PC-9 (cell line): Measurements from ENCODE around the gene LIPC. TPM values are rescaled to one million over a fixed set of nuclear protein-coding genes. Genes with fewer than 3 reads are reported as not detected.

Experiments used
- BruUV-seq: library from RNA; stranded (reverse); fragments of 400-500 nt; replicated peaks from 2 replicates; lab custom pipeline; 2021; lab: Mats Ljungman, UMichigan
- CTCF ChIA-PET: fragments of 300-600 bp; sonication (Branson Sonifier 250); formaldehyde crosslinking; loops from one replicate; lab custom pipeline; 2022; ENCODE audit warnings: antibody characterized with exemption; lab: Charles Lee
- POLR2A ChIA-PET: fragments of 300-600 bp; sonication (Branson Sonifier 250); formaldehyde crosslinking; loops from one replicate; lab custom pipeline; 2022; ENCODE audit warnings: antibody characterized with exemption; ENCODE audit not compliant: unreplicated experiment; lab: Charles Lee
- DNase-seq, 2 experiments: peaks; one replicate each; pipeline versions ENCODE4 v3.0.0 to v3.0.0-alpha.2; 2015 to 2022; ENCODE audit warnings: mixed read lengths in 1 of 2
- H2AFZ ChIP-seq: fragments of 200-600 bp; sonication (generic); 2 replicates; pipeline ENCODE4 v1.8.1; 2017; ENCODE audit warnings: antibody characterized with exemption
- H3F3A ChIP-seq: fragments of 200-600 bp; sonication (generic); 2 replicates; pipeline ENCODE4 v1.8.1; 2017; ENCODE audit warnings: antibody characterized with exemption, mild to moderate bottlenecking, low read depth; ENCODE audit not compliant: insufficient read depth
- H3K27ac ChIP-seq: fragments of 200-600 bp; sonication (generic); 2 replicates; pipeline ENCODE4 v1.6.1; 2016; ENCODE audit warnings: mixed run types
- H3K27me3 ChIP-seq: fragments of 200-600 bp; sonication (generic); 2 replicates; pipeline ENCODE4 v1.6.1; 2016; ENCODE audit warnings: low read depth, mixed run types; ENCODE audit not compliant: insufficient read depth
- H3K36me3 ChIP-seq: fragments of 200-600 bp; sonication (generic); 2 replicates; pipeline ENCODE4 v1.6.1; 2016; ENCODE audit warnings: low read depth, mixed run types
- H3K4me1 ChIP-seq: fragments of 200-600 bp; sonication (generic); replicated peaks from 2 replicates; pipeline ENCODE4 v1.6.1; 2016; ENCODE audit warnings: mixed run types; ENCODE audit not compliant: insufficient read depth
- H3K4me2 ChIP-seq: fragments of 200-600 bp; sonication (generic); 2 replicates; pipeline ENCODE4 v1.6.1; 2017; ENCODE audit warnings: mixed run types
- H3K4me3 ChIP-seq: fragments of 200-600 bp; sonication (generic); 2 replicates; pipeline ENCODE4 v1.6.1; 2016; ENCODE audit warnings: mixed run types
- H3K79me2 ChIP-seq: fragments of 200-600 bp; sonication (generic); 2 replicates; pipeline ENCODE4 v1.6.1; 2017; ENCODE audit warnings: low read depth, mixed run types
- H3K9me2 ChIP-seq: fragments of 200-600 bp; sonication (generic); 2 replicates; pipeline ENCODE4 v1.8.1; 2017; ENCODE audit warnings: mild to moderate bottlenecking; ENCODE audit not compliant: insufficient read depth
- H3K9me3 ChIP-seq: fragments of 200-600 bp; sonication (generic); 2 replicates; pipeline ENCODE4 v1.8.1; 2016; ENCODE audit warnings: low read depth; ENCODE audit not compliant: insufficient read depth
- H4K20me1 ChIP-seq: fragments of 200-600 bp; sonication (generic); 2 replicates; pipeline ENCODE4 v1.8.1; 2017; ENCODE audit not compliant: insufficient read depth
- CTCF ChIP-seq: fragments of 200-600 bp; sonication (generic); conservative IDR thresholded peaks from 2 replicates; pipeline ENCODE4 v1.6.1; 2017; ENCODE audit warnings: mixed run types, antibody characterized with exemption, mild to moderate bottlenecking, moderate library complexity
- EZH2 ChIP-seq: fragments of 200-600 bp; sonication (generic); IDR thresholded peaks from 2 replicates; pipeline ENCODE4 v1.8.0; 2017; ENCODE audit warnings: antibody characterized with exemption, low read depth
- intact Hi-C: fragments of 100-400 bp; cut with micrococcal nuclease; formaldehyde crosslinking; loops from one replicate; pipeline ENCODE4 v1.10.0; 2022; ENCODE audit not compliant: unreplicated experiment
- total RNA-seq: library from RNA; stranded (reverse); gene quantifications from 2 replicates; pipeline ENCODE4 v1.2.3, GENCODE V29; 2021

The LIPC gene
- total RNA-seq, 1 experiment from 2014 or later = not detected

- Histone ChIP-seq H3F3A (peaks cover 1% of the 10 kb centered on the region), H3K4me1 (peaks cover under 1% of the 10 kb centered on the region; the same call in 1 of the 2 replicates), H3K9me2 (no peaks in the 10 kb centered on the region), H3K36me3 (no peaks in the 10 kb centered on the region), H3K27me3 (no peaks in the 10 kb centered on the region), H2AFZ (no peak overlapping the region), H4K20me1 (no peaks in the 10 kb centered on the region), H3K79me2 (no peaks in the 10 kb centered on the region), H3K27ac (no peak overlapping the region), H3K4me3 (no peak overlapping the region), H3K4me2 (no peak overlapping the region), H3K9me3 (no peaks in the 10 kb centered on the region)
- no TSS peak for BruUV-seq
- DNase-seq = no peak
- intact Hi-C loops = loop anchor here (10.0 kb wide), 1 partner anchor 216 kb away; the partner anchor contains the start of gene MINDY2
- TF ChIP-seq EZH2 = no peak
- TF ChIP-seq CTCF = no peak
- ChIA-PET CTCF (no interaction called here), POLR2A (no interaction called here)
Measured at GRCh38 chr15:58558777-58559176, 127.0 kb downstream of the LIPC start.

GRCh38 chr15:58559904-58560588 lies 128.3 kb downstream of the LIPC start:
- no peak overlapping the region for H3K4me3 ChIP-seq
- H3K9me2 ChIP-seq = no peaks in the 10 kb centered on the region
- H3K9me3 ChIP-seq = no peaks in the 10 kb centered on the region
- H3K27ac ChIP-seq = no peak overlapping the region
- no peaks in the 10 kb centered on the region for H3K4me1 ChIP-seq
- H3K4me2 ChIP-seq = no peak overlapping the region
- no peak for DNase-seq
- ChIA-PET CTCF (no interaction called here), POLR2A (no interaction called here)
- no peaks in the 10 kb centered on the region for H4K20me1 ChIP-seq
- intact Hi-C loops = loop anchor here (10.0 kb wide), 1 partner anchor 215 kb away; the partner anchor contains the start of gene MINDY2
- H3F3A ChIP-seq = no peaks in the 10 kb centered on the region
- H3K79me2 ChIP-seq = no peaks in the 10 kb centered on the region
- H2AFZ ChIP-seq = no peak overlapping the region
- no peaks in the 10 kb centered on the region for H3K36me3 ChIP-seq
- BruUV-seq = no TSS peak
- TF ChIP-seq CTCF = no peak
- no peak for TF ChIP-seq EZH2
- H3K27me3 ChIP-seq = no peaks in the 10 kb centered on the region

GRCh38 chr15:58561321-58561720 lies 129.5 kb downstream of the LIPC start:
- Histone ChIP-seq H3K4me3 (no peak overlapping the region), H3K9me2 (no peaks in the 10 kb centered on the region), H4K20me1 (no peaks in the 10 kb centered on the region), H3K27me3 (no peaks in the 10 kb centered on the region), H2AFZ (no peak overlapping the region), H3K36me3 (no peaks in the 10 kb centered on the region), H3K4me2 (no peak overlapping the region), H3K27ac (no peak overlapping the region), H3K9me3 (no peaks in the 10 kb centered on the region), H3K79me2 (no peaks in the 10 kb centered on the region), H3F3A (no peaks in the 10 kb centered on the region), H3K4me1 (no peaks in the 10 kb centered on the region)
- DNase-seq = no peak
- intact Hi-C loops = no loop called here
- ChIA-PET CTCF (no interaction called here), POLR2A (no interaction called here)
- no TSS peak for BruUV-seq
- no peak for TF ChIP-seq CTCF
- no peak for TF ChIP-seq EZH2
